Ascending aorta (tissue), 2 donors: Measurements from ENCODE around the gene CRYGN. TPM values are rescaled to one million over a fixed set of nuclear protein-coding genes. Genes with fewer than 3 reads are reported as not detected.

Source experiments
- DNase-seq, 2 donors: peaks; one replicate each; pipeline ENCODE4 v3.0.0-alpha.2; 2019; ENCODE audit warnings: low spot score in 2 of 2
- H3K27ac ChIP-seq, 2 donors: fragments of 200-600 bp; sonication (generic); one replicate each; pipeline ENCODE4 v1.5.1; 2016 to 2017; ENCODE audit warnings: mild to moderate bottlenecking in 1 of 2
- H3K27me3 ChIP-seq: fragments of 200-600 bp; sonication (generic); one replicate; pipeline ENCODE4 v1.5.1; 2017
- H3K36me3 ChIP-seq, 2 donors: fragments of 200-600 bp; sonication (generic); one replicate each; pipeline ENCODE4 v1.5.1; 2016
- H3K4me1 ChIP-seq, 2 donors: fragments of 200-600 bp; sonication (generic); one replicate each; pipeline ENCODE4 v1.5.1; 2016 to 2017; ENCODE audit warnings: mild to moderate bottlenecking in 1 of 2
- H3K4me3 ChIP-seq, 2 donors: fragments of 200-600 bp; sonication (generic); one replicate each; pipeline ENCODE4 v1.5.1; 2016 to 2017; ENCODE audit warnings: mild to moderate bottlenecking in 1 of 2
- H3K9me3 ChIP-seq, 2 donors: fragments of 200-600 bp; sonication (generic); one replicate each; pipeline ENCODE4 v1.5.1; 2016
- intact Hi-C: fragments of 100-400 bp; cut with DNase I; formaldehyde crosslinking; loops from one replicate; pipeline ENCODE4 v1.15.1; 2023
- total RNA-seq: library from RNA; depleted of rRNA; stranded (reverse); fragments of >200 nt; gene quantifications from one replicate; pipeline ENCODE4 v1.1.0, GENCODE V29; 2016
- TF ChIP-seq, protein P1 (sequence below), 3 experiments: fragments of 200-600 bp in 2 of 3; fragments of 450-650 bp in 1 of 3; sonication (generic) in 2 of 3; IDR thresholded peaks; one replicate each; pipeline ENCODE4 v1.5.1; 2016 to 2019; ENCODE audit warnings: antibody characterized with exemption in 3 of 3, mild to moderate bottlenecking in 1 of 3, moderate library complexity in 1 of 3

Gene CRYGN
- total RNA-seq, 1 donor from 2014 or later: not detected

DNA sequence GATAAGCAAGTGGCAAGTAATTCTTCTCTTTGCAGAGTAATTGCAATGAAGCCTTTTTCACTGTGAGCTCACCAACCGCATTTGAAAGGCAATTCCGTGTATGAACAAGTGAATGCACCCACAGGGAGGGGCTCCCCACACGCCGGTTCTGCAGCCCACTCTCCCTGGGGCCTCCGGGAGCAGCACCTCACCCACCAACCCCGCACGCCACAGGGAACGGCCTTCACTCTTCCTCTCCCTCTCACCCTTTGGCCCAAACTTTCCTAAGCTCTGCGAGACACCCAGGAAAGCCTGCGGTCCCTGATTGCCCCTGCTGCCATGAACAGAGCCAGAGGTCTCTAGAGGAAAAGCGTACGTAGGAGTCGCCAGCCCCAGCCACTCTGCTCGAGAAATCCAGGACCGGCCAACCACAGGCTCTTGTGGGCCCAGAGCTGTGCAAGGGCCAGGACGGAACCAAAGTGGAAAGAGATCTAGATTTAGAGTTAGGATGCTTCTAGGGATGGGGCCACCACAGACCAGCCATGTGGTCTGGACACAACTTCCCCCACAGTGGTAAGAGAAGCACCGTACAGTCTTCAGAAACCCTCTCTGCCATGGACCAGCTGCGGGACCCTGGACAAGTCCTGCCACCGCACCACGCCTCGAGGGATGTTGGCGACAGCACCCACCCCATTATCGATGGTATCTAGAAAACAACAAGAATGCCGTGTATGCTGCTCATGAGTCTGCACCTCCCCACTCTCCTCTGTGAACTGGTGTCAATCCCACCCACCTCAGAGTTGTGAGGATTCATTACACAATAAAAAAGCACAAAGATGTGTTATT, 33.7 kb downstream of the CRYGN start:
- Histone ChIP-seq H3K27ac (no peak overlapping the region), H3K9me3 (no peaks in the 10 kb centered on the region), H3K4me1 (peaks cover 12 to 28% of the 10 kb centered on the region in 2 donors), H3K27me3 (peaks cover 12% of the 10 kb centered on the region), H3K4me3 (no peak overlapping the region), H3K36me3 (no peaks in the 10 kb centered on the region)
- no peak for DNase-seq
- intact Hi-C loops: loop anchor here (5.0 kb wide), 1 partner anchor 41 kb away; no protein-coding TSS in a partner anchor
- TF ChIP-seq, protein P1, sequence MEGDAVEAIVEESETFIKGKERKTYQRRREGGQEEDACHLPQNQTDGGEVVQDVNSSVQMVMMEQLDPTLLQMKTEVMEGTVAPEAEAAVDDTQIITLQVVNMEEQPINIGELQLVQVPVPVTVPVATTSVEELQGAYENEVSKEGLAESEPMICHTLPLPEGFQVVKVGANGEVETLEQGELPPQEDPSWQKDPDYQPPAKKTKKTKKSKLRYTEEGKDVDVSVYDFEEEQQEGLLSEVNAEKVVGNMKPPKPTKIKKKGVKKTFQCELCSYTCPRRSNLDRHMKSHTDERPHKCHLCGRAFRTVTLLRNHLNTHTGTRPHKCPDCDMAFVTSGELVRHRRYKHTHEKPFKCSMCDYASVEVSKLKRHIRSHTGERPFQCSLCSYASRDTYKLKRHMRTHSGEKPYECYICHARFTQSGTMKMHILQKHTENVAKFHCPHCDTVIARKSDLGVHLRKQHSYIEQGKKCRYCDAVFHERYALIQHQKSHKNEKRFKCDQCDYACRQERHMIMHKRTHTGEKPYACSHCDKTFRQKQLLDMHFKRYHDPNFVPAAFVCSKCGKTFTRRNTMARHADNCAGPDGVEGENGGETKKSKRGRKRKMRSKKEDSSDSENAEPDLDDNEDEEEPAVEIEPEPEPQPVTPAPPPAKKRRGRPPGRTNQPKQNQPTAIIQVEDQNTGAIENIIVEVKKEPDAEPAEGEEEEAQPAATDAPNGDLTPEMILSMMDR (IDR thresholded peaks at IDR 0.05): no peak

DNA sequence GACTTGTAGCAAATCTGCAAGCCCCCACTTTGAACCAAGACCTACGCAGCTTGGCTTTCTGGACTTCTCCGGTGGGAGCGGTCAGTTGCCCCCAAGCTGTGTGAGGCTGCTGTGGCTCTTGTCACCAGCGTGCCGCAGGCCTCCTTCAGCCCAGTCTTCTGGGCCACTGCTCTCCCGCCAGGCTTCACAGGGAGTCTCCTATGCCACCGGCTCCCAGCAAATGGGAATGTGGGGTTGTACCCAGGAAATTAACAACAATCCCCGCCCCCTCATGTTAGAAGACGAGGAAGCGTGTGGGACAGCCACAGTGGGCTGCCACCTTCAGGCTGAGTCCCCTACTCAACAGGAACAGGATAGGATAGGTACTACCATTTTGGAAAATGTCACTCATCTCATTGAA, 34.4 kb downstream of the CRYGN start:
- intact Hi-C loops: loop anchor here (5.0 kb wide), 1 partner anchor 42 kb away; no protein-coding TSS in a partner anchor
- H3K9me3 ChIP-seq: no peaks in the 10 kb centered on the region
- TF ChIP-seq, protein P1 (IDR thresholded peaks at IDR 0.05): no peak
- H3K27me3 ChIP-seq: peaks cover 12% of the 10 kb centered on the region
- no peaks in the 10 kb centered on the region for H3K36me3 ChIP-seq
- H3K4me1 ChIP-seq: peaks cover 12 to 28% of the 10 kb centered on the region in 2 donors
- no peak overlapping the region for H3K4me3 ChIP-seq
- no peak overlapping the region for H3K27ac ChIP-seq
- DNase-seq: no peak

DNA sequence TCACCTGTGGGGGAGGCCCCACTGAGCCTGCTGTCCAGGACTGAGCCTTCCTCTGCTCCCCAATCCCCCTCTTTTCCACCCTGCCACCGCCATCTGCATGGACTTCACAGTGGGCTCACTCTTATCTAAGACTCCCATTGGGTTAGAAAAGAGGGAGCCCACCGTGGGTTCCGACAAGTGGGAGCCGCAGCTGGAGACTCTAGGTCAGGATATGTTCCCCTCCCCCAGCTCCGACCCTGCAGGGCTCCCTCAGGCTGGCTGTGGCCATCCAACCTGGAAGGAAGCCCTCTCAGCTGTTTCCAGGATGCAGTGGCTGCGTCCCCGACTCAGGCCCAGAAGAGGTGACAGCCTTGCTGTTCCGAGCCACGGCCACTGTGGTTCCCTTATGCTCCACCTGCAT, 34.9 kb downstream of the CRYGN start:
- peaks cover 12 to 26% of the 10 kb centered on the region in 2 donors for H3K4me1 ChIP-seq
- no peak for DNase-seq
- TF ChIP-seq, protein P1 (IDR thresholded peaks at IDR 0.05): no peak
- no peak overlapping the region for H3K27ac ChIP-seq
- H3K9me3 ChIP-seq: no peaks in the 10 kb centered on the region
- H3K4me3 ChIP-seq: no peak overlapping the region
- H3K27me3 ChIP-seq: peaks cover 10% of the 10 kb centered on the region
- H3K36me3 ChIP-seq: no peaks in the 10 kb centered on the region
- intact Hi-C loops: loop anchor here (5.0 kb wide), 1 partner anchor 42 kb away; no protein-coding TSS in a partner anchor

DNA sequence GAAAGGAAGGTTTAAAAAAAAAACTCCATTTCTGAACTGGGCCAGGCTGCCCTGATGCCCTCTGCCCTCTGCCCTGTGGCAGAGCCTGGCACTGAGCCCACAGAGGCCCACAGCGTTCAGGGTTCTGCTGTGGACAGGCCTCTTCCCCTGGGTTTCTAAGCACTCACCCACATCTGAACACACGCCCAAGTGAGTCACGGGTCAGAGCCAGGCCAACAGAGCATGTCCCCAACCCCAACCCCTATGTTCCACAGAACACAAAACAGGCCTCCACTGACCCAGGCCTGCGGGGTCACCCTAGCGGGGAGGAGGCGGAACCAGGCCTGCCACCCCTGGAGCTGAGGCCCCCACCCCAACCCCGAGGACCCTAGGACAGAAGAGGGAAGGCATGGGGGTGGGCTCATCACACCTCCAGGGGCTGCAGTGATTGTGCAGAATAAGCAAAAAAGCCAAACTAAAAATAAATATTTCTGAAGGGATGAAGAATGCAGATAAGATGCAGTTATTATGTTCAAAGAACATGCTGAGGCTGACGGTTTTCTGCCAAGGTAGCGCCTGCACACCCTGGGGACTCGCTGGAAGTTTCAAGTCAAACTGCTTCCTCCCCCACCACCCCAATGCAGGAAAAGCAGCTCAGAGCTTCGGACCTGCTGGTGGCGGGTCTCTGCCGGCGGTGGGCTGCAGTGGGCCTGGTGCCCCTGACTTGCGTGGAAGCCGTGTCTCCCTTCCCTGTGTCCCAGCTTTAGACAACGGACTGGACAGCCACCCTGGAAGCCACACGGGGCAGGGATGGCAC, 35.5 kb downstream of the CRYGN start:
- intact Hi-C loops: loop anchor here (5.0 kb wide), 1 partner anchor 43 kb away; no protein-coding TSS in a partner anchor
- TF ChIP-seq, protein P1 (IDR thresholded peaks at IDR 0.05): no peak
- Histone ChIP-seq H3K4me3 (no peak overlapping the region), H3K36me3 (no peaks in the 10 kb centered on the region), H3K27ac (peak overlapping the region in 1 of 2 donors; percentile 42), H3K4me1 (peaks cover 8 to 20% of the 10 kb centered on the region in 2 donors), H3K27me3 (peaks cover 4% of the 10 kb centered on the region), H3K9me3 (no peaks in the 10 kb centered on the region)
- no peak for DNase-seq

DNA sequence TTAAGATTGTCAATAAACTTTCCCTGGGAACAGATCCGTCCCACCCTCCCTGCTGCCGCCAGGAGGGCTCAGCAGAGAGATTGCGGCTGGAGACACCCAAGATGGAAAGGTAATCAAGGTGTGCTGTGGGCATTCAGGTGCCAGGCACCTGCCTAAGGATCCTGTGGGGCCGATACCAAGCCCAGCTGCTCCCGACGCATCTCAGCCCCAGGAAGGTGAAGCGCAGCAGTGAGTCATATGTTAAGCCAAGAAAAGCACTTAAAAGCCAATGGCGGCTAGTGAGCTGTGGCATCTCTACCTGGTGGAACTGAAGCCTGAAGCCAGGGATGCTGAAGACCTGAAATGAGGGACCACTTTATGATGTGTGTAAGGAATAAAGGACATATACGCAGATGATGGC, 36.2 kb downstream of the CRYGN start:
- peak overlapping the region in 1 of 2 donors; percentile 42 for H3K27ac ChIP-seq

More for the DNA sequence above, 36.2 kb downstream of the CRYGN start:
- Histone ChIP-seq H3K4me1 (peaks cover 8 to 15% of the 10 kb centered on the region in 2 donors), H3K9me3 (no peaks in the 10 kb centered on the region), H3K4me3 (no peak overlapping the region), H3K27me3 (no peaks in the 10 kb centered on the region), H3K36me3 (no peaks in the 10 kb centered on the region)
- intact Hi-C loops: no loop called here
- DNase-seq: no peak
- TF ChIP-seq, protein P1 (IDR thresholded peaks at IDR 0.05): no peak
